ENCODE measurements around the gene TRIM60. TPM values are rescaled to one million over a fixed set of nuclear protein-coding genes. Genes with fewer than 3 reads are reported as not detected.
"Not testable (repeated sequence)": the region's sequence is repeated elsewhere in the genome, so short reads cannot be mapped to it uniquely, and the experiment has no call there.

TRIM60 gene
- not detected for total RNA-seq (ENCODE audit: unreplicated experiment)
- long read RNA-seq, result 0 reads

DNA sequence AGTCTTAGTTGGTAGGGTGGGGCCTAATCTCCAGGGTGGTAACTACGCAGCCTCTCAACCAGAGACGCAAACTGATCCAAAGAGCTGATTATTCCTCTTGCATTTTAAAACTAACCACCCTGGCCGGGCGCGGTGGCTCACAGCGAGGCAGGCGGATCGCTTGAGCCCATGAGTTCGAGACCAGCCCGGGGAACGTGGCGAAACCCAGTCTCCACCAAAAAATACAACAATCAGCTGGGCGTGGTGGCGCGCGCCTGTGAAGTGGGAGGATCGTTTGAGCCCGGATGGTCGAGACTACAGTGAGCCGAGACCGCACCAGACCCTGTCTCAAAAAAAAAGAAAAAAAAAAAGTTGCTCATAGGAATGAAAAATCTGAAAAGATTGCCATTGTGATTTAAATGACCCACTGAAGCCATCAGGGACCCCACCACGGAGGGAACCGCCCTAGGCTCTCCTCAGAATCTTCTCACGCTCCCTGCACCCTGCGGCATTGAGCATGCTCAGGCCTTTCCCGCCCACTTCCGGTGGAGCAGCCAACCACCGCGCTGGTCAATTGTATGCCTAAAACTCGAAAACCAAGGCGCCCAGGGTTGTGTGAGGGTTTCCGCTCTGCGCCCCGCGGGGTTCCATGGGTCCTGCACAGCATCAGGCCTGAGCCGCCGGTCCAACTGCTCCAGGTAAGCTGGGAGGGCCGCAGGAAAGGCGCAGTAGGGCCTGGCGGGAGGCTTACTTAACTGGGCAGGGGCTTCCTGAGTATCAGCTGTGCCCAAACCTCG lies at the start of gene TRIM60:
TRIM60 (plus strand) TSS at position 564 of the 776 bp plus-strand sequence. CDS start 8,074 bp downstream, outside the sequence.
- Mint-ChIP-seq H3K27me3 (ENCODE audit: unreplicated experiment) (no peaks in the 10 kb centered on the region), H3K27ac (ENCODE audit: unreplicated experiment) (no peak within 1 kb of the TSS), H3K9me3 (ENCODE audit: unreplicated experiment) (no peaks in the 10 kb centered on the region), H3K4me3 (ENCODE audit: unreplicated experiment) (no peak within 1 kb of the TSS), H3K36me3 (ENCODE audit: low read depth, unreplicated experiment) (no peaks in the 10 kb centered on the region), H3K4me1 (ENCODE audit: unreplicated experiment) (peaks cover 1% of the 10 kb centered on the region)
- DNase-seq (ENCODE audit: low spot score), result no peak
- TF ChIP-seq CTCF (IDR thresholded peaks at IDR 0.05; ENCODE audit: unreplicated experiment), result no peak

- no peak for DNase-seq (ENCODE audit: low spot score)
- H3K4me1 Mint-ChIP-seq (ENCODE audit: unreplicated experiment), result no peaks in the 10 kb centered on the region
- H3K9me3 Mint-ChIP-seq (ENCODE audit: unreplicated experiment), result no peaks in the 10 kb centered on the region
- no peak overlapping the region for H3K4me3 Mint-ChIP-seq (ENCODE audit: unreplicated experiment)
- no peaks in the 10 kb centered on the region for H3K36me3 Mint-ChIP-seq (ENCODE audit: low read depth, unreplicated experiment)
- no peaks in the 10 kb centered on the region for H3K27me3 Mint-ChIP-seq (ENCODE audit: unreplicated experiment)
- no peak overlapping the region for H3K27ac Mint-ChIP-seq (ENCODE audit: unreplicated experiment)
- no peak for TF ChIP-seq CTCF (IDR thresholded peaks at IDR 0.05; ENCODE audit: unreplicated experiment)
Observed at GRCh38 chr4:164989471-164989870, 42.3 kb upstream of the TRIM60 start.

- H3K36me3 Mint-ChIP-seq (ENCODE audit: low read depth, unreplicated experiment); H3K4me1 Mint-ChIP-seq (ENCODE audit: unreplicated experiment); H3K27me3 Mint-ChIP-seq (ENCODE audit: unreplicated experiment); H3K27ac Mint-ChIP-seq (ENCODE audit: unreplicated experiment); DNase-seq (ENCODE audit: low spot score); H3K4me3 Mint-ChIP-seq (ENCODE audit: unreplicated experiment); H3K9me3 Mint-ChIP-seq (ENCODE audit: unreplicated experiment): not testable (repeated sequence)
Observed at GRCh38 chr4:164990786-164991185, 41.0 kb upstream of the TRIM60 start.

GRCh38 chr4:164996123-164996522 lies 35.7 kb upstream of the TRIM60 start:
- H3K36me3 Mint-ChIP-seq (ENCODE audit: low read depth, unreplicated experiment); H3K27me3 Mint-ChIP-seq (ENCODE audit: unreplicated experiment); H3K27ac Mint-ChIP-seq (ENCODE audit: unreplicated experiment); H3K4me1 Mint-ChIP-seq (ENCODE audit: unreplicated experiment); DNase-seq (ENCODE audit: low spot score); H3K4me3 Mint-ChIP-seq (ENCODE audit: unreplicated experiment); H3K9me3 Mint-ChIP-seq (ENCODE audit: unreplicated experiment): not testable (repeated sequence)

GRCh38 chr4:164997324-164997723 lies 34.5 kb upstream of the TRIM60 start:
- Mint-ChIP-seq H3K4me3 (ENCODE audit: unreplicated experiment) (no peak overlapping the region), H3K4me1 (ENCODE audit: unreplicated experiment) (no peaks in the 10 kb centered on the region), H3K27ac (ENCODE audit: unreplicated experiment) (no peak overlapping the region), H3K27me3 (ENCODE audit: unreplicated experiment) (no peaks in the 10 kb centered on the region), H3K9me3 (ENCODE audit: unreplicated experiment) (no peaks in the 10 kb centered on the region), H3K36me3 (ENCODE audit: low read depth, unreplicated experiment) (no peaks in the 10 kb centered on the region)
- no peak for TF ChIP-seq CTCF (IDR thresholded peaks at IDR 0.05; ENCODE audit: unreplicated experiment)
- DNase-seq (ENCODE audit: low spot score), result no peak

- no peak for TF ChIP-seq CTCF (IDR thresholded peaks at IDR 0.05; ENCODE audit: unreplicated experiment)
- no peak for DNase-seq (ENCODE audit: low spot score)
- H3K27me3 Mint-ChIP-seq (ENCODE audit: unreplicated experiment), result no peaks in the 10 kb centered on the region
- no peaks in the 10 kb centered on the region for H3K9me3 Mint-ChIP-seq (ENCODE audit: unreplicated experiment)
- no peaks in the 10 kb centered on the region for H3K4me1 Mint-ChIP-seq (ENCODE audit: unreplicated experiment)
- no peak overlapping the region for H3K27ac Mint-ChIP-seq (ENCODE audit: unreplicated experiment)
- no peaks in the 10 kb centered on the region for H3K36me3 Mint-ChIP-seq (ENCODE audit: low read depth, unreplicated experiment)
- no peak overlapping the region for H3K4me3 Mint-ChIP-seq (ENCODE audit: unreplicated experiment)
Observed at GRCh38 chr4:164997941-164998340, 33.9 kb upstream of the TRIM60 start.

DNA sequence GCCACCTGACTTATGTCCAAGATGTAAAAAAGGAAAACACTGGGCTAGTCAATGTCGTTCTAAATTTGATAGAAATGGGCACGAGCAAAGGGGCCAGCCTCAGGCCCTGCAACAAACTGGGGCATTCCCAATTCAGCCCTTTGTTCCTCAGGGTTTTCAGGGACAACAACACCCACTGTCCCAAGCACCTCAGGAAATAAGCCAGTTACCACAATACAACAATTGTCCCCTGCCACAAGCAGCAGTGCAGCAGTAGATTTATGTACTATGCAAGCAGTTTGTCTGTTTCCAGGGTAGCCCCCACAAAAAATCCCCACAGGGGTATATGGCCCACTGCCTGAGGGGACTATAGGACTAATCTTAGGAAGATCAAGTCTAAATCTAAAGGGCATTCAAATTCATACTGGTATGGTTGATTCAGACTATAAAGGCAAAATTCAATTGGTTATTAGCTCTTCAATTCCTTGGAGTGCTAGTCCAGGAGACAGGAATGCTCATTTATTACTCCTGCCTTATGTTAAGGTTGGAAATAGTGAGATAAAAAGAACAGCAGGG lies 33.2 kb upstream of the TRIM60 start:
- not testable (repeated sequence) for H3K27ac Mint-ChIP-seq (ENCODE audit: unreplicated experiment); H3K27me3 Mint-ChIP-seq (ENCODE audit: unreplicated experiment); H3K36me3 Mint-ChIP-seq (ENCODE audit: low read depth, unreplicated experiment)

GRCh38 chr4:165001957-165002356 lies 29.8 kb upstream of the TRIM60 start:
- not testable (repeated sequence) for H3K36me3 Mint-ChIP-seq (ENCODE audit: low read depth, unreplicated experiment); H3K27ac Mint-ChIP-seq (ENCODE audit: unreplicated experiment); H3K27me3 Mint-ChIP-seq (ENCODE audit: unreplicated experiment); H3K4me3 Mint-ChIP-seq (ENCODE audit: unreplicated experiment); DNase-seq (ENCODE audit: low spot score); H3K9me3 Mint-ChIP-seq (ENCODE audit: unreplicated experiment); H3K4me1 Mint-ChIP-seq (ENCODE audit: unreplicated experiment)

More for the DNA sequence above, 33.2 kb upstream of the TRIM60 start:
- not testable (repeated sequence) for H3K4me3 Mint-ChIP-seq (ENCODE audit: unreplicated experiment); H3K9me3 Mint-ChIP-seq (ENCODE audit: unreplicated experiment); DNase-seq (ENCODE audit: low spot score); H3K4me1 Mint-ChIP-seq (ENCODE audit: unreplicated experiment)
